B cell (primary cell): ENCODE measurements around the gene RANBP9. TPM values are rescaled to one million over a fixed set of nuclear protein-coding genes. Genes with fewer than 3 reads are reported as not detected.

Experiments
- ATAC-seq: fragments of 200-7000 bp; cut with Tn5 transposase; one replicate; pipeline ENCODE4 v1.10.0; 2021; ENCODE audit warnings: low read depth, mild to moderate bottlenecking, moderate number of reproducible peaks, moderate library complexity
- CTCF ChIA-PET: fragments of 350-600 bp; sonication (Branson Sonifier 250); formaldehyde crosslinking; loops from one replicate; lab custom pipeline; 2021; ENCODE audit warnings: antibody characterized with exemption, inconsistent platforms; lab: Charles Lee
- POLR2A ChIA-PET: fragments of 350-600 bp; sonication (Branson Sonifier 250); formaldehyde crosslinking; loops from one replicate; lab custom pipeline; 2021; ENCODE audit warnings: antibody characterized with exemption; lab: Charles Lee
- DNase-seq: peaks from one replicate; pipeline ENCODE4 v3.0.0; 2013
- H2AFZ ChIP-seq: 2 replicates; pipeline ENCODE4 v1.6.1; 2012; ENCODE audit warnings: mild to moderate bottlenecking, low read depth, low read length; ENCODE audit not compliant: insufficient read depth, poor library complexity, severe bottlenecking
- H3K27ac ChIP-seq, 2 donors: 1 replicate in 1 of 2; 2 replicates in 1 of 2; pipeline ENCODE4 v1.5.1; 2012 to 2013; ENCODE audit warnings: low read length in 2 of 2, mild to moderate bottlenecking in 2 of 2, moderate library complexity in 1 of 2
- H3K27me3 ChIP-seq, 4 experiments: fragments of 200-600 bp in 1 of 4; sonication (generic) in 1 of 4; replicated peaks in 1 of 4; 1 replicate in 2 of 4; 2 replicates in 2 of 4; pipeline versions ENCODE4 v1.6.1 to v1.7.0; 2013 to 2016; ENCODE audit warnings: low read length in 3 of 4, mild to moderate bottlenecking in 2 of 4, mixed read lengths in 1 of 4, moderate library complexity in 1 of 4; ENCODE audit not compliant: insufficient read depth in 4 of 4, control insufficient read depth in 3 of 4; ENCODE audit errors: control extremely low read depth in 1 of 4
- H3K36me3 ChIP-seq, 2 experiments: replicated peaks in 1 of 2; 1 replicate in 1 of 2; 2 replicates in 1 of 2; pipeline versions ENCODE4 v1.6.1 to v1.7.1; 2013; ENCODE audit warnings: low read length in 1 of 2; ENCODE audit not compliant: insufficient read depth in 2 of 2, control insufficient read depth in 1 of 2; ENCODE audit errors: control extremely low read depth in 1 of 2, extremely low read depth in 1 of 2
- H3K4me1 ChIP-seq, 2 donors: fragments of 200-600 bp in 1 of 2; sonication (generic) in 1 of 2; 1 replicate in 1 of 2; 2 replicates in 1 of 2; pipeline versions ENCODE4 v1.5.1 to v1.6.1; 2013 to 2017; ENCODE audit warnings: low read length in 2 of 2; ENCODE audit not compliant: control insufficient read depth in 2 of 2, insufficient read depth in 2 of 2
- H3K4me2 ChIP-seq: replicated peaks from 2 replicates; pipeline ENCODE3; 2012; ENCODE audit warnings: mild to moderate bottlenecking, low read depth, low read length; ENCODE audit not compliant: poor library complexity, severe bottlenecking
- H3K4me3 ChIP-seq, 5 experiments: fragments of 200-600 bp in 1 of 5; sonication (generic) in 1 of 5; 1 replicate in 3 of 5; 2 replicates in 2 of 5; pipeline versions ENCODE4 v1.5.1 to v1.7.0; 2011 to 2016; ENCODE audit warnings: low read length in 4 of 5, mild to moderate bottlenecking in 4 of 5, low read depth in 2 of 5, control low read depth in 1 of 5, moderate library complexity in 1 of 5; ENCODE audit not compliant: insufficient read depth in 1 of 5; ENCODE audit errors: control extremely low read depth in 1 of 5, extremely low read depth in 1 of 5
- H3K79me2 ChIP-seq: fragments of 200-600 bp; sonication (generic); one replicate; pipeline ENCODE4 v1.6.0; 2016; ENCODE audit warnings: low read length; ENCODE audit not compliant: control insufficient read depth, insufficient read depth
- H3K9ac ChIP-seq: fragments of 200-600 bp; sonication (generic); 2 replicates; pipeline ENCODE4 v1.6.1; 2017; ENCODE audit warnings: mild to moderate bottlenecking, low read length, moderate library complexity
- H3K9me3 ChIP-seq, 3 donors: one replicate each; pipeline versions ENCODE4 v1.6.1 to v1.7.1; 2013; ENCODE audit warnings: low read length in 2 of 3; ENCODE audit not compliant: control insufficient read depth in 2 of 3, insufficient read depth in 1 of 3; ENCODE audit errors: control extremely low read depth in 1 of 3
- H4K20me1 ChIP-seq: 2 replicates; pipeline ENCODE4 v1.6.0; 2012; ENCODE audit warnings: mild to moderate bottlenecking, low read length; ENCODE audit not compliant: insufficient read depth, control insufficient read depth, poor library complexity, severe bottlenecking
- H3K27ac Mint-ChIP-seq: one replicate; pipeline ENCODE4 v1.8.0; 2021; ENCODE audit warnings: mixed read lengths
- H3K27me3 Mint-ChIP-seq: one replicate; pipeline ENCODE4 v1.8.0; 2021; ENCODE audit warnings: mixed read lengths
- H3K4me1 Mint-ChIP-seq: one replicate; pipeline ENCODE4 v1.8.0; 2021; ENCODE audit warnings: mixed read lengths
- H3K4me3 Mint-ChIP-seq: one replicate; pipeline ENCODE4 v1.8.0; 2021; ENCODE audit warnings: mixed read lengths
- H3K9me3 Mint-ChIP-seq: one replicate; pipeline ENCODE4 v1.8.0; 2022; ENCODE audit warnings: mixed read lengths; ENCODE audit not compliant: insufficient read depth
- CTCF ChIP-seq: fragments of 200-600 bp; IDR thresholded peaks from one replicate; pipeline ENCODE4 v1.8.0; 2022; ENCODE audit warnings: antibody characterized with exemption, mild to moderate bottlenecking
- EZH2 ChIP-seq: IDR thresholded peaks from 2 replicates; pipeline ENCODE4 v1.6.1; 2012; ENCODE audit warnings: borderline replicate concordance, low read depth, mild to moderate bottlenecking, moderate library complexity, low read length; ENCODE audit not compliant: insufficient read depth, poor library complexity, severe bottlenecking
- WGBS: methylation state at CpG from one replicate; pipeline ENCODE4 v1.1.5; 2013; ENCODE audit warnings: missing lambda C conversion rate; ENCODE audit not compliant: insufficient coverage; 5-methylcytosine and 5-hydroxymethylcytosine counted together
- intact Hi-C: fragments of 100-400 bp; cut with micrococcal nuclease; formaldehyde crosslinking; loops from one replicate; pipeline ENCODE4 v1.10.0; 2022
- polyA plus RNA-seq: library from polyadenylated mRNA; depleted of rRNA; stranded (reverse); fragments of >200 nt; gene quantifications from 2 replicates; pipeline ENCODE4 v1.2.3, GENCODE V29; 2012
- total RNA-seq, 2 donors: library from RNA; stranded (reverse); fragments of 120-200 nt in 1 of 2; gene quantifications; 1 replicate in 1 of 2; 2 replicates in 1 of 2; pipeline versions ENCODE4 v1.2.3 to v1.2.4, GENCODE V29; 2013 to 2022

Gene RANBP9
- total and polyA plus RNA-seq, 2 donors (not counting 1 experiment from before 2014, with no cell fraction given): 20.0 to 34.1 TPM

DNA sequence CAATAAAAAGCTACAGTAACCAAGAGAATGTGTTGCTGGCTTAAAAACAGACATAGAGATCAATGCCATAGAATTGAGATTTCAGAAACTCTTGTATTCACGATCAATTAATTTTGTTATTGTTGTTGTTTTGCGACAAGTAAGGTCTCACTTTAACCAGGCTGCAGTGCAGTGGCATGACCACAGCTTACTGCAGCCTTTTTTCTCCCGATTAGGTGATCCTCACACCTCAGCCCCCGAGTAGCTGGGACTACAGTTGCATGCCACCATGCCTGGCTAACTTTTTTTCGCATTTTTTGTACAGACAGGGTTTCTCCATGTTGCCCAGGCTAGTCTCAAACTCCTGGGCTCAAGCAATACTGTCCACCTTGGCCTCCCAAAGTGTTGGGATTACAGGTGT, 42.2 kb downstream of the RANBP9 start:
- Histone ChIP-seq H3K9me3 (peaks cover 1 to 10% (median 3%) of the 10 kb centered on the region in 3 donors), H2AFZ (no peak overlapping the region), H3K36me3 (peaks cover 0 to 5% of the 10 kb centered on the region in 2 experiments), H3K4me1 (peaks cover 0 to 10% of the 10 kb centered on the region in 2 donors), H3K27ac (no peak overlapping the region), H3K4me2 (no peak overlapping the region), H3K4me3 (no peak overlapping the region), H4K20me1 (peaks cover 58% of the 10 kb centered on the region), H3K79me2 (peaks cover 100% of the 10 kb centered on the region), H3K27me3 (no peaks in the 10 kb centered on the region), H3K9ac (no peak overlapping the region)
- Mint-ChIP-seq H3K9me3 (peaks cover 2% of the 10 kb centered on the region), H3K27me3 (no peaks in the 10 kb centered on the region), H3K4me1 (peaks cover 57% of the 10 kb centered on the region), H3K27ac (no peak overlapping the region), H3K4me3 (no peak overlapping the region)
- WGBS: 100% methylated on average over 5 of the region's 5 CpGs
- intact Hi-C loops: no loop called here
- ChIA-PET CTCF (no interaction called here), POLR2A (no interaction called here)
- ATAC-seq (no peak), DNase-seq (no peak)
- no peak for TF ChIP-seq CTCF
- TF ChIP-seq EZH2: no peak

DNA sequence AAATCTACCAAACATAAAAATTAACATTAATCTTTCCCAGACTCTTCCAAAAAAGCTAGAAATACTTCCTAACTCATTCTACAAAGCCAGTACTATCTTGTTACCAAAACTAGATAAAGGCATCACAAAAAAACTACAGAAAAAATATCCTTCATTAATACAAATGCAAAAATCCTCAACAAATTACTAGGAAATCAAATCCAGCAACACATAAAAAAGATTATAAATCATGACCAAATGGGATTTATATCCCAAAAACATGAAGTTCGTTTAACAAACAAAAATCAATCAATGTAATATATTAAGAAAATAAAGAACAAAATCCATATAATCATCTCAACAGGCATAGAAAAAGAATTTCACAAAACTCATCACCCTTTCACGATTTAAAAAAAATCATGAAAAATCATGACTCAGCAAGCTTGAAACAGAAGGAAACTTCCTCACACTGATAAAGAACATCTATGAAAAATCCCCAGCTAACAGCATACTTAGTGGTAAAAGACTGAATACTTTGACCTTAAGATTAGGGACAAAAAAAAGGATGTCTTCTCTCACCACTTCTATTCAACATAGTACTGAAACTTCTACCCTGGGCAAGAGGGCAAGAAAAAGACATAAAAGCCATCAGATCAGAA, 43.2 kb downstream of the RANBP9 start:
- intact Hi-C loops: no loop called here
- H3K9me3 ChIP-seq: peaks cover 0 to 6% (median 1%) of the 10 kb centered on the region in 3 donors
- ChIA-PET POLR2A (no interaction called here), CTCF (no interaction called here)
- H3K27me3 ChIP-seq: no peaks in the 10 kb centered on the region
- ATAC-seq: no peak
- Mint-ChIP-seq H3K4me3 (no peak overlapping the region), H3K4me1 (peaks cover 65% of the 10 kb centered on the region), H3K9me3 (no peaks in the 10 kb centered on the region), H3K27me3 (no peaks in the 10 kb centered on the region), H3K27ac (no peak overlapping the region)
- DNase-seq: no peak
- no peak overlapping the region for H3K4me3 ChIP-seq
- H4K20me1 ChIP-seq: peaks cover 62% of the 10 kb centered on the region
- TF ChIP-seq EZH2 (no peak), CTCF (no peak)
- no peak overlapping the region for H3K27ac ChIP-seq
- no peak overlapping the region for H3K9ac ChIP-seq
- peaks cover 0 to 19% of the 10 kb centered on the region in 2 donors for H3K4me1 ChIP-seq
- peaks cover 100% of the 10 kb centered on the region for H3K79me2 ChIP-seq
- no peak overlapping the region for H3K4me2 ChIP-seq
- H2AFZ ChIP-seq: no peak overlapping the region
- no CpG with 5 or more reads among the region's 2 CpGs for WGBS
- H3K36me3 ChIP-seq: peaks cover 0 to 5% of the 10 kb centered on the region in 2 experiments
